ENCODE data around the gene ZNF549. TPM values are rescaled to one million over a fixed set of nuclear protein-coding genes. Genes with fewer than 3 reads are reported as not detected.
"Not testable (repeated sequence)": the region's sequence is repeated elsewhere in the genome, so short reads cannot be mapped to it uniquely, and the experiment has no call there.

The ZNF549 gene
- total and polyA plus RNA-seq, 10 of the 15 experiments (the other 5 are each of a cell fraction or from before 2014, with no cell fraction given), result 0.73 to 4.0 (median 2.3) TPM

GRCh38 chr19:57515255-57515654, 11.9 kb upstream of the ZNF549 start:
- ChIA-PET CTCF (no interaction called here), RAD21 (ENCODE audit: unreplicated experiment) (no interaction called here), SMC1A (ENCODE audit: uncharacterized antibody, unreplicated experiment) (no interaction called here), POLR2A (no interaction called here)
- intact Hi-C loops (cut with micrococcal nuclease; ENCODE audit: unreplicated experiment) (no loop called here), in situ Hi-C loops (cut with MboI) (no loop called here)
- H3K4me3 ChIP-seq, result no peak overlapping the region
- no peak overlapping the region for H3K9ac ChIP-seq (ENCODE audit: control insufficient read depth, insufficient read depth, low read length)
- peaks cover 9% of the 10 kb centered on the region; the same call in 2 of the 3 replicates for H3K9me3 ChIP-seq (replicated peaks; ENCODE audit: control insufficient read depth, insufficient read depth, low read length)
- H3K36me3 ChIP-seq (ENCODE audit: control insufficient read depth in 2 of 2, insufficient read depth in 2 of 2, low read length in 1 of 2), result no peaks in the 10 kb centered on the region
- H3K79me2 ChIP-seq (ENCODE audit: control insufficient read depth, insufficient read depth, low read length), result no peaks in the 10 kb centered on the region
- FAIRE-seq, result no peak
- no peaks in the 10 kb centered on the region for H4K20me1 ChIP-seq (ENCODE audit: control insufficient read depth, insufficient read depth)
- ATAC-seq, result no peak
- H3K4me2 ChIP-seq (ENCODE audit: control insufficient read depth, insufficient read depth), result no peak overlapping the region
- no peaks in the 10 kb centered on the region for H3K27me3 ChIP-seq (replicated peaks in 1 of 2; ENCODE audit: control insufficient read depth in 2 of 2, insufficient read depth in 2 of 2, low read length in 1 of 2)
- no peak overlapping the region for H2AFZ ChIP-seq (ENCODE audit: control insufficient read depth, low read depth, low read length)
- TF ChIP-seq FOXK2 (IDR thresholded peaks at IDR 0.05) (no peak), TCF3 (IDR thresholded peaks at IDR 0.05; ENCODE audit: borderline replicate concordance, insufficient read depth, low read depth, low read length) (no peak), ZNF274 (IDR thresholded peaks at IDR 0.05; ENCODE audit: insufficient read depth, insufficient read length) (no peak), RELA (IDR thresholded peaks at IDR 0.05; ENCODE audit: borderline replicate concordance, partially characterized antibody) (no peak), STAT1 (conservative IDR thresholded peaks at IDR 0.05) (no peak), BCL3 (IDR thresholded peaks at IDR 0.05; ENCODE audit: borderline replicate concordance, insufficient read depth, low read depth, low read length, poor library complexity, severe bottlenecking) (no peak), ZNF207 (IDR thresholded peaks at IDR 0.05; ENCODE audit: borderline replicate concordance) (no peak), HDAC2 (IDR thresholded peaks at IDR 0.05) (no peak)
- H3K4me1 ChIP-seq (ENCODE audit: control insufficient read depth, insufficient read depth, low read length), result no peaks in the 10 kb centered on the region
- H3K27ac ChIP-seq (ENCODE audit: control insufficient read depth, insufficient read depth), result no peak overlapping the region
- BruUV-seq (replicated peaks), result no TSS peak
- WGBS (ENCODE audit: insufficient coverage, insufficient replicate concordance, low lambda C conversion rate, missing lambda C conversion rate), result 67% methylated on average over 5 of the region's 5 CpGs
- DNase-seq (ENCODE audit: low read depth, low spot score), result no peak

- in situ Hi-C loops (cut with MboI); H3K4me2 ChIP-seq (ENCODE audit: control insufficient read depth, insufficient read depth); H2AFZ ChIP-seq (ENCODE audit: control insufficient read depth, low read depth, low read length); BruUV-seq (replicated peaks); H3K9me3 ChIP-seq (replicated peaks; ENCODE audit: control insufficient read depth, insufficient read depth, low read length); H3K4me3 ChIP-seq; H3K9ac ChIP-seq (ENCODE audit: control insufficient read depth, insufficient read depth, low read length); H3K4me1 ChIP-seq (ENCODE audit: control insufficient read depth, insufficient read depth, low read length); POLR2A ChIA-PET; H3K27ac ChIP-seq (ENCODE audit: control insufficient read depth, insufficient read depth); H3K27me3 ChIP-seq (replicated peaks in 1 of 2; ENCODE audit: control insufficient read depth in 2 of 2, insufficient read depth in 2 of 2, low read length in 1 of 2); H4K20me1 ChIP-seq (ENCODE audit: control insufficient read depth, insufficient read depth); intact Hi-C loops (cut with micrococcal nuclease; ENCODE audit: unreplicated experiment); H3K79me2 ChIP-seq (ENCODE audit: control insufficient read depth, insufficient read depth, low read length); SMC1A ChIA-PET (ENCODE audit: uncharacterized antibody, unreplicated experiment); DNase-seq (ENCODE audit: low read depth, low spot score); RAD21 ChIA-PET (ENCODE audit: unreplicated experiment); ATAC-seq; H3K36me3 ChIP-seq (ENCODE audit: control insufficient read depth in 2 of 2, insufficient read depth in 2 of 2, low read length in 1 of 2); FAIRE-seq: not testable (repeated sequence)
- 66% methylated on average over 4 of the region's 4 CpGs for WGBS (ENCODE audit: insufficient coverage, insufficient replicate concordance, low lambda C conversion rate, missing lambda C conversion rate)
- CTCF ChIA-PET, result interaction anchor here (0.6 kb wide), 1 partner anchor 218 kb away, joined by 3 read pairs; no protein-coding TSS in a partner anchor
Measured at GRCh38 chr19:57518021-57518420, 9.1 kb upstream of the ZNF549 start.

Measured in GM12878 (cell line).